H9 (cell line): ENCODE measurements around the gene PDIA2. TPM values are rescaled to one million over a fixed set of nuclear protein-coding genes. Genes with fewer than 3 reads are reported as not detected.

Source experiments
- DNase-seq: peaks from one replicate; pipeline ENCODE4 v3.0.0-alpha.2; 2017
- H2AFZ ChIP-seq: one replicate; pipeline ENCODE4 v1.6.1; 2013; ENCODE audit warnings: mild to moderate bottlenecking, low read length, control low read depth, moderate library complexity
- H2AK5ac ChIP-seq: 2 replicates; pipeline ENCODE4 v1.6.1; 2013; ENCODE audit warnings: low read length, control low read depth, mixed read lengths; ENCODE audit not compliant: insufficient read length
- H2BK120ac ChIP-seq: one replicate; pipeline ENCODE4 v1.6.1; 2013; ENCODE audit warnings: low read depth, mild to moderate bottlenecking, low read length, control low read depth, inconsistent platforms; ENCODE audit not compliant: poor library complexity, severe bottlenecking
- H2BK12ac ChIP-seq: 2 replicates; pipeline ENCODE4 v1.6.1; 2013; ENCODE audit warnings: low read length, control low read depth, mixed read lengths, low read depth; ENCODE audit not compliant: insufficient read length
- H2BK15ac ChIP-seq: 2 replicates; pipeline ENCODE4 v1.6.1; 2013; ENCODE audit warnings: low read depth, low read length, control low read depth
- H2BK20ac ChIP-seq: one replicate; pipeline ENCODE4 v1.6.1; 2013; ENCODE audit warnings: low read depth, mild to moderate bottlenecking, low read length, control low read depth, inconsistent platforms; ENCODE audit not compliant: poor library complexity, severe bottlenecking
- H2BK5ac ChIP-seq: 2 replicates; pipeline ENCODE4 v1.6.1; 2013; ENCODE audit warnings: low read length, control low read depth, mixed read lengths; ENCODE audit not compliant: insufficient read length
- H3K14ac ChIP-seq: 2 replicates; pipeline ENCODE4 v1.6.1; 2013; ENCODE audit warnings: low read length, control low read depth; ENCODE audit not compliant: insufficient read depth
- H3K18ac ChIP-seq: 2 replicates; pipeline ENCODE4 v1.6.1; 2013; ENCODE audit warnings: low read depth, mild to moderate bottlenecking, mixed read lengths, low read length, control low read depth; ENCODE audit not compliant: insufficient read length
- H3K23ac ChIP-seq: 2 replicates; pipeline ENCODE4 v1.6.1; 2013; ENCODE audit warnings: low read length, control low read depth, mixed read lengths, low read depth; ENCODE audit not compliant: insufficient read length
- H3K23me2 ChIP-seq: 2 replicates; pipeline ENCODE4 v1.6.1; 2013; ENCODE audit warnings: low read depth, mild to moderate bottlenecking, mixed read lengths, low read length, control low read depth; ENCODE audit not compliant: insufficient read length, poor library complexity, severe bottlenecking
- H3K27ac ChIP-seq: 2 replicates; pipeline ENCODE4 v1.5.1; 2013; ENCODE audit warnings: low read length, control low read depth, mixed read lengths, low read depth; ENCODE audit not compliant: insufficient read length
- H3K27me3 ChIP-seq: 2 replicates; pipeline ENCODE4 v1.6.1; 2013; ENCODE audit warnings: low read length, control low read depth, inconsistent platforms; ENCODE audit not compliant: insufficient read depth
- H3K4ac ChIP-seq: 2 replicates; pipeline ENCODE4 v1.6.1; 2013; ENCODE audit warnings: low read depth, mild to moderate bottlenecking, control low read depth, inconsistent platforms, low read length, moderate library complexity
- H3K4me1 ChIP-seq: 2 replicates; pipeline ENCODE4 v1.6.1; 2013; ENCODE audit warnings: low read length, control low read depth, inconsistent platforms; ENCODE audit not compliant: insufficient read depth
- H3K4me2 ChIP-seq: 2 replicates; pipeline ENCODE4 v1.6.1; 2013; ENCODE audit warnings: low read length, control low read depth, mixed read lengths; ENCODE audit not compliant: insufficient read length, insufficient read depth
- H3K56ac ChIP-seq: 2 replicates; pipeline ENCODE4 v1.6.1; 2013; ENCODE audit warnings: low read depth, mild to moderate bottlenecking, mixed read lengths, low read length, control low read depth; ENCODE audit not compliant: insufficient read length
- H3K79me1 ChIP-seq: 2 replicates; pipeline ENCODE4 v1.6.1; 2013; ENCODE audit warnings: low read depth, mild to moderate bottlenecking, moderate library complexity, low read length, control low read depth, inconsistent platforms; ENCODE audit not compliant: insufficient read depth, poor library complexity, severe bottlenecking
- H3K79me2 ChIP-seq: 2 replicates; pipeline ENCODE4 v1.6.1; 2013; ENCODE audit warnings: low read length, control low read depth, inconsistent platforms; ENCODE audit not compliant: insufficient read depth
- H3K9ac ChIP-seq: 2 replicates; pipeline ENCODE4 v1.6.1; 2013; ENCODE audit warnings: low read length, control low read depth, mixed read lengths; ENCODE audit not compliant: insufficient read length; ENCODE audit errors: extremely low read depth
- H3K9me3 ChIP-seq: one replicate; pipeline ENCODE4 v1.6.1; 2013; ENCODE audit warnings: low read depth, low read length, inconsistent platforms; ENCODE audit not compliant: control insufficient read depth
- H3T11ph ChIP-seq: one replicate; pipeline ENCODE4 v1.6.1; 2013; ENCODE audit warnings: mild to moderate bottlenecking, low read length, control low read depth, inconsistent platforms
- H4K20me1 ChIP-seq: one replicate; pipeline ENCODE4 v1.6.1; 2013; ENCODE audit not compliant: control insufficient read depth, insufficient read length, insufficient read depth
- H4K5ac ChIP-seq: 2 replicates; pipeline ENCODE4 v1.6.1; 2013; ENCODE audit warnings: low read depth, mild to moderate bottlenecking, mixed read lengths, low read length, control low read depth; ENCODE audit not compliant: insufficient read length
- H4K8ac ChIP-seq: replicated peaks from 2 replicates; pipeline ENCODE4 v1.6.1; 2013; ENCODE audit warnings: low read length, control low read depth, mixed read lengths, low read depth; ENCODE audit not compliant: insufficient read length
- H4K91ac ChIP-seq: 2 replicates; pipeline ENCODE4 v1.6.1; 2013; ENCODE audit warnings: low read depth, mild to moderate bottlenecking, moderate library complexity, mixed read lengths, low read length, control low read depth; ENCODE audit not compliant: insufficient read length
- H3K27ac Mint-ChIP-seq, 3 experiments: 2 replicates in 2 of 3; 3 replicates in 1 of 3; pipeline ENCODE4 v1.8.0; 2020 to 2021; ENCODE audit warnings: mixed read lengths in 3 of 3, mild to moderate bottlenecking in 1 of 3, moderate library complexity in 1 of 3
- H3K27me3 Mint-ChIP-seq: 2 replicates; pipeline ENCODE4 v1.8.0; 2021; ENCODE audit warnings: low read depth, mild to moderate bottlenecking, moderate library complexity, mixed read lengths
- H3K36me3 Mint-ChIP-seq, 3 experiments: 2 replicates in 2 of 3; 3 replicates in 1 of 3; pipeline ENCODE4 v1.8.0; 2020 to 2021; ENCODE audit warnings: low read depth in 3 of 3, mixed read lengths in 3 of 3; ENCODE audit not compliant: insufficient read depth in 1 of 3
- H3K4me1 Mint-ChIP-seq, 2 experiments: 2 replicates each; pipeline ENCODE4 v1.8.0; 2020; ENCODE audit warnings: mixed read lengths in 2 of 2
- H3K4me3 Mint-ChIP-seq, 2 experiments: 2 replicates in 1 of 2; 3 replicates in 1 of 2; pipeline ENCODE4 v1.8.0; 2020 to 2021; ENCODE audit warnings: mild to moderate bottlenecking in 2 of 2, mixed read lengths in 2 of 2, moderate library complexity in 1 of 2
- H3K9me3 Mint-ChIP-seq, 2 experiments: 2 replicates in 1 of 2; 3 replicates in 1 of 2; pipeline ENCODE4 v1.8.0; 2020; ENCODE audit warnings: mild to moderate bottlenecking in 2 of 2, mixed read lengths in 2 of 2, moderate library complexity in 1 of 2
- WGBS: extraction: QIAGEN DNeasy Blood & Tissue Kit; methylation state at CpG from one replicate; pipeline ENCODE4 v1.1.7; 2013; ENCODE audit warnings: missing lambda C conversion rate, low lambda C conversion rate, mixed read lengths; ENCODE audit not compliant: insufficient read length; ENCODE audit errors: extremely low coverage; 5-methylcytosine and 5-hydroxymethylcytosine counted together
- total RNA-seq: library from RNA; stranded (reverse); gene quantifications from 2 replicates; pipeline ENCODE4 v1.2.1, GENCODE V29; 2021
- TF ChIP-seq, protein P1 (sequence below): fragments of 200-600 bp; sonication (generic); conservative IDR thresholded peaks from 3 replicates; pipeline ENCODE4 v1.8.0; 2021; ENCODE audit warnings: antibody characterized with exemption, mild to moderate bottlenecking

The PDIA2 gene
- total RNA-seq, 1 experiment from 2014 or later: 1.4 TPM

DNA sequence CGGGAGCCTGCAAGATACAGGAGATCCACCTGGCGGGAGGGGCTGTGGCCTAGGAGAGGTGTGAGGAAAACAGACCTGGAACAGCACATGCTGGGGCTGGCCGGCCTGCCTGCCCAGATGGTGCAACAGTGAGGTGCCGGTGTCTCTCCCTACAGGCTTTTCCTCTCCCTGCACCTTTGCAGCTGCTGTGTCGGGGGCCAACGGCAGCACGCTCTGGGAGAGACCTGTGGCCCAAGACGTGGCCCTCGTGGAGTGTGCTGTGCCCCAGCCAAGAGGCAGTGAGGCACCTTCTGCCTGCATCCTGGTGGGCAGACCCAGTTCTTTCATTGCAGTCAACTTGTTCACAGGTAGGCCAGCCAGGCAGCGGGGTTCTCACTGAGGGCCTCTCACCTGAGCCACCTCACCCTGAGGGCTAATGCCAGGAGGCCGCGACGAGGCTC lies 23.1 kb upstream of the PDIA2 start:
- Histone ChIP-seq H3K4me1 (no peaks in the 10 kb centered on the region), H2BK15ac (no peak overlapping the region), H3K79me1 (no peaks in the 10 kb centered on the region), H3K23me2 (no peaks in the 10 kb centered on the region), H3K9ac (no peak overlapping the region), H3K27ac (no peak overlapping the region), H3T11ph (no peak overlapping the region), H3K23ac (no peak overlapping the region), H3K14ac (no peak overlapping the region), H3K27me3 (no peaks in the 10 kb centered on the region), H2BK5ac (no peak overlapping the region), H4K8ac (no peak overlapping the region), H3K4ac (no peak overlapping the region), H4K5ac (no peak overlapping the region), H3K9me3 (no peaks in the 10 kb centered on the region), H2AFZ (no peak overlapping the region), H2BK20ac (no peak overlapping the region), H4K91ac (no peak overlapping the region), H2AK5ac (no peak overlapping the region), H3K18ac (no peak overlapping the region), H3K56ac (no peak overlapping the region), H3K4me2 (no peak overlapping the region), H2BK120ac (no peak overlapping the region), H3K79me2 (no peaks in the 10 kb centered on the region), H4K20me1 (no peaks in the 10 kb centered on the region), H2BK12ac (no peak overlapping the region)
- DNase-seq: no peak
- H3K9me3 Mint-ChIP-seq: no peaks in the 10 kb centered on the region
- H3K4me3 Mint-ChIP-seq: no peak overlapping the region
- H3K36me3 Mint-ChIP-seq: peaks cover 19 to 63% (median 37%) of the 10 kb centered on the region in 3 experiments; a peak in 6 of 7 replicates
- H3K4me1 Mint-ChIP-seq: no peaks in the 10 kb centered on the region; a peak in 1 of 4 replicates
- no CpG with 5 or more reads among the region's 13 CpGs for WGBS
- TF ChIP-seq, protein P1, sequence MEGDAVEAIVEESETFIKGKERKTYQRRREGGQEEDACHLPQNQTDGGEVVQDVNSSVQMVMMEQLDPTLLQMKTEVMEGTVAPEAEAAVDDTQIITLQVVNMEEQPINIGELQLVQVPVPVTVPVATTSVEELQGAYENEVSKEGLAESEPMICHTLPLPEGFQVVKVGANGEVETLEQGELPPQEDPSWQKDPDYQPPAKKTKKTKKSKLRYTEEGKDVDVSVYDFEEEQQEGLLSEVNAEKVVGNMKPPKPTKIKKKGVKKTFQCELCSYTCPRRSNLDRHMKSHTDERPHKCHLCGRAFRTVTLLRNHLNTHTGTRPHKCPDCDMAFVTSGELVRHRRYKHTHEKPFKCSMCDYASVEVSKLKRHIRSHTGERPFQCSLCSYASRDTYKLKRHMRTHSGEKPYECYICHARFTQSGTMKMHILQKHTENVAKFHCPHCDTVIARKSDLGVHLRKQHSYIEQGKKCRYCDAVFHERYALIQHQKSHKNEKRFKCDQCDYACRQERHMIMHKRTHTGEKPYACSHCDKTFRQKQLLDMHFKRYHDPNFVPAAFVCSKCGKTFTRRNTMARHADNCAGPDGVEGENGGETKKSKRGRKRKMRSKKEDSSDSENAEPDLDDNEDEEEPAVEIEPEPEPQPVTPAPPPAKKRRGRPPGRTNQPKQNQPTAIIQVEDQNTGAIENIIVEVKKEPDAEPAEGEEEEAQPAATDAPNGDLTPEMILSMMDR: no peak
- H3K27me3 Mint-ChIP-seq: no peaks in the 10 kb centered on the region
- no peak overlapping the region for H3K27ac Mint-ChIP-seq
